Activated naive CD8-positive, alpha-beta T cell treated with anti-CD3 and anti-CD28 coated beads for 36 hours (primary cell): ENCODE results near the gene UBTF. TPM values are rescaled to one million over a fixed set of nuclear protein-coding genes. Genes with fewer than 3 reads are reported as not detected.

Experiments
- DNase-seq: peaks from one replicate; pipeline ENCODE4 v3.0.0; 2021
- H3K27ac Mint-ChIP-seq: one replicate; pipeline ENCODE4 v1.8.0; 2022; ENCODE audit warnings: mild to moderate bottlenecking, moderate library complexity, mixed read lengths
- H3K27me3 Mint-ChIP-seq: one replicate; pipeline ENCODE4 v1.8.0; 2022; ENCODE audit warnings: mild to moderate bottlenecking, mixed read lengths
- H3K36me3 Mint-ChIP-seq: one replicate; pipeline ENCODE4 v1.8.0; 2021; ENCODE audit warnings: mild to moderate bottlenecking, mixed read lengths
- H3K4me1 Mint-ChIP-seq: one replicate; pipeline ENCODE4 v1.8.0; 2021; ENCODE audit warnings: mixed read lengths
- H3K4me3 Mint-ChIP-seq: one replicate; pipeline ENCODE4 v1.8.0; 2022; ENCODE audit warnings: mild to moderate bottlenecking, moderate library complexity, mixed read lengths
- H3K9me3 Mint-ChIP-seq: one replicate; pipeline ENCODE4 v1.8.0; 2022; ENCODE audit warnings: mixed read lengths
- total RNA-seq, 2 experiments: library from RNA; stranded (reverse); gene quantifications; one replicate each; pipeline ENCODE4 v1.2.3, GENCODE V29; 2021

Gene UBTF
- total RNA-seq, 2 experiments from 2014 or later, result 158 to 169 TPM

DNA sequence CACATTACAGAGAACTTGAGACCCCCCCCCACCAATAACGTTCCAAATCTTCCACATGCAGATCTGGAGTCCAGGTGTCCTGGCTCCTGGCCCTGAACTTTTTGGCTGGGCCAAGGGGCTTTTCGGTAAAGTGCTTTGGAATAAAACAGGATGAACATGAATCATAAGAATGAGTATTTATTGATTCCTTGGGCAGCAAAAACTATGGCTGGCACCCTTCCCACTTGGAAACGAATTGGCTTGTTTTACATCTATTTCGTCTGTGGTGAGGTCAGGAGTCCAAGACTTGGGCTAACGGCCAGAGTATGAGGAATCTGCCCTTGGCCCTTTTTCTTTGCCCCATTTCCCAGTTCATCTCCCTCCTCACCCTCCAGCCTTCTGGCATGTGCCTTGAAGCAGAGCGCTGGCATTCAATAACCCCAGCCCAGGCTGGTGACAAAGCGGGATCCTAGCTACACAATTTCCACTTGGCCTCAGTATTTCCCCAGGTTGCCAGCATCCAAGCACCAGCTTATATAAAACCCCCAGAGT is 4.1 kb upstream of the UBTF start:
- H3K27me3 Mint-ChIP-seq, result no peaks in the 10 kb centered on the region
- H3K9me3 Mint-ChIP-seq, result no peaks in the 10 kb centered on the region
- H3K36me3 Mint-ChIP-seq, result peaks cover 3% of the 10 kb centered on the region
- no peak for DNase-seq
- H3K4me1 Mint-ChIP-seq, result peaks cover 13% of the 10 kb centered on the region
- no peak overlapping the region for H3K4me3 Mint-ChIP-seq
- H3K27ac Mint-ChIP-seq, result no peak overlapping the region

DNA sequence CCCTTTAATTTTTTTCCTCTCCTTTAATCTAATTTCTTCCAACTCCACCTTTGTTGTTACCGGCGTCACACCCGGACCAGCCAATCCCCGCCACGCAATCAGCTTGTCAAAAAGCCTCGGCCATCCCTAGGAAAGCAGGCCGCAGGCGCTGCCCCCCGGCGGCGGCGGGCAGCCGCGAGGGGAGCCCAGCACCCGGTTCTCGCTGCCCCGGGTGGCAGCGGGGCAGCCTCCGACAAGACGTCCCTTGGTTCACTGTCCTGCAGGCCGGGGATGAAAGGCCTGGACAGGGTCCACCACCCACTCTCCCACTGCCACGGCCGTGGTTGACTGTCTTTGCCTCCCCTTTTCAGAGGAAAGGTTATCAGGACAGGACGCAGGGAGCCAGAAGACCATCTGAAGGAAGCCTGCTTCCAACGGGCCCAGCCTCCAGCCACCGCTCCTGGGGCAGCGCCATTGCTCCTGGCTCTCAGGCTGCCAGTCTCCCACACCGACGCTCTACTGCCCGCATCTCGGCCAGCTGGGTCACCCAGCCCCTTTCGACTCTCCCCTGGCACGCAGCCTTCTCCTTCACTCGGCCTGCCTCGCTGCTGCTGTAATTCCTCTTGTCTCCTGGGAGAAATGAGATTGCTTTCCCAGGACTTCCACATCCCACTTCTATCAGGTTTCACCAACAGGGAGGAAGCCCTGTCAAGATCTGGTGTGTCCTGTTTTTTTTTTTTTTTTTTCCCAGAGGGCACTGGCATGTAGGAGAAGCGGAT is 2.8 kb upstream of the UBTF start:
- DNase-seq, result peak; percentile 66
- H3K9me3 Mint-ChIP-seq, result no peaks in the 10 kb centered on the region
- H3K4me3 Mint-ChIP-seq, result peak overlapping the region; percentile 82
- H3K27me3 Mint-ChIP-seq, result no peaks in the 10 kb centered on the region
- peaks cover 9% of the 10 kb centered on the region for H3K36me3 Mint-ChIP-seq
- H3K27ac Mint-ChIP-seq, result peak overlapping the region; percentile 87
- H3K4me1 Mint-ChIP-seq, result peaks cover 13% of the 10 kb centered on the region

GRCh38 chr17:44221862-44222111 is 2.3 kb upstream of the UBTF start:
- peaks cover 14% of the 10 kb centered on the region for H3K36me3 Mint-ChIP-seq
- H3K9me3 Mint-ChIP-seq, result no peaks in the 10 kb centered on the region
- peak overlapping the region; percentile 87 for H3K27ac Mint-ChIP-seq

GRCh38 chr17:44221084-44221861 is 1.8 kb upstream of the UBTF start:
- Mint-ChIP-seq H3K9me3 (no peaks in the 10 kb centered on the region), H3K4me3 (peak overlapping the region; percentile 82), H3K4me1 (peaks cover 13% of the 10 kb centered on the region), H3K27me3 (no peaks in the 10 kb centered on the region), H3K27ac (peak overlapping the region; percentile 87), H3K36me3 (peaks cover 20% of the 10 kb centered on the region)
- DNase-seq, result peak; percentile 72

More at GRCh38 chr17:44221862-44222111, 2.3 kb upstream of the UBTF start:
- Mint-ChIP-seq H3K4me3 (peak overlapping the region; percentile 82), H3K4me1 (peaks cover 13% of the 10 kb centered on the region), H3K27me3 (no peaks in the 10 kb centered on the region)
- peak; percentile 30 for DNase-seq

DNA sequence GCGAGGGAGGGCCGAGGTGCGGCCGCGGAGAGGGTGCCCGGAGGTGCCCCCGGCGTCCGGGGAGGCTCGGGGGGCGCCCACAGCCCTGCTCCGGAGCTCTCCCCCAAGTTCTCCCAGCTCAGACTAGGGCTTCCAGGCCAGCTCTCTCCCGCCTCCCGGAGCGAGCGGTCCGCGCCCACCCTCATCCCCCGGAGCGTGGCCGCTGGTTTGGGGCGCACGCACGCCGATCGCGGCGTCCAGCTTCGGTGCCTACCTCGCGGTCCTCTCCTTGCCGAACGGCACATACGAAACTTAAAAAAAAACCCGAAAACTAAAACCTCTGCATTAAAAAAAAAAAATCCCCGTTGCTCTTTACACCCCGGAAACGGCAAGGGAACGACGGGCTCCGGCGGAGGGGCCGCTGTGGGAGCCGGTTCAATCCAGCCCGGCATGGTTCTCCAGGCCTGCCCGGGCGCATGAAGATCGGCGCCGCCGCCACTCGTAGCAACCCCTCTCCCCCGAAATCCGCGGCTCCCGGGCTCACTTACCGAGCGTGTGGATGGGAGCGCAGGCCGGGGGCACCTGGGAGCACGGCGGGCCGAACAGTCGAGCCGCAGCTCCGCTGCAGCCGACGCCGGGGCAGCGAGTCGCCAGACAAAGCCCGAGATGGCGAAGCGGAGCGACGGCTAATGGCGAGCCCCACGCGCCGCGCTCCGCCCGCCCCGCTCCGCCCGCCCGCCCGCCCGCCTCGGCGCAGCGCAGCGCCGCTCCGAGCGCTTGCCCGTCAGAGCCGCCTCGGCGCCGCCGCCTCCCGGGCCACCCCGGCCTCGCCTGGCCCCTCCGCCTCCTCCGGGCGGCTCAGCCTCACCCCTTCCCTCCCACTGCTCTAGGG is 973 bp upstream of the UBTF start:
- Mint-ChIP-seq H3K9me3 (no peaks in the 10 kb centered on the region), H3K4me1 (peaks cover 20% of the 10 kb centered on the region), H3K27ac (peak overlapping the region; percentile 96), H3K36me3 (peaks cover 28% of the 10 kb centered on the region), H3K27me3 (no peaks in the 10 kb centered on the region), H3K4me3 (peak overlapping the region; percentile 91)
- peak; percentile 65 for DNase-seq

GRCh38 chr17:44219108-44219615 is 313 bp downstream of the UBTF start:
- Mint-ChIP-seq H3K27me3 (no peaks in the 10 kb centered on the region), H3K36me3 (peaks cover 41% of the 10 kb centered on the region), H3K27ac (no peak overlapping the region), H3K9me3 (peaks cover 3% of the 10 kb centered on the region), H3K4me1 (peaks cover 29% of the 10 kb centered on the region), H3K4me3 (no peak overlapping the region)
- DNase-seq, result peak; percentile 87

GRCh38 chr17:44218344-44219107 is 949 bp downstream of the UBTF start:
- H3K4me1 Mint-ChIP-seq, result peaks cover 35% of the 10 kb centered on the region
- H3K27me3 Mint-ChIP-seq, result no peaks in the 10 kb centered on the region
- peaks cover 47% of the 10 kb centered on the region for H3K36me3 Mint-ChIP-seq
- H3K9me3 Mint-ChIP-seq, result peaks cover 4% of the 10 kb centered on the region
- peak; percentile 93 for DNase-seq
- H3K27ac Mint-ChIP-seq, result peak overlapping the region; percentile 99
- peak overlapping the region; percentile 98 for H3K4me3 Mint-ChIP-seq

- peak overlapping the region; percentile 98 for H3K4me3 Mint-ChIP-seq
- H3K27me3 Mint-ChIP-seq, result no peaks in the 10 kb centered on the region
- H3K36me3 Mint-ChIP-seq, result peaks cover 54% of the 10 kb centered on the region
- DNase-seq, result peak; percentile 24
- peaks cover 4% of the 10 kb centered on the region for H3K9me3 Mint-ChIP-seq
- peak overlapping the region; percentile 99 for H3K27ac Mint-ChIP-seq
- H3K4me1 Mint-ChIP-seq, result peaks cover 41% of the 10 kb centered on the region
Observed at GRCh38 chr17:44217738-44218343, 1.6 kb downstream of the UBTF start.

- Mint-ChIP-seq H3K9me3 (peaks cover 4% of the 10 kb centered on the region), H3K4me3 (peak overlapping the region; percentile 98), H3K36me3 (peaks cover 57% of the 10 kb centered on the region), H3K27me3 (no peaks in the 10 kb centered on the region), H3K27ac (peak overlapping the region; percentile 99), H3K4me1 (peaks cover 38% of the 10 kb centered on the region)
- DNase-seq, result no peak
Observed at GRCh38 chr17:44216694-44217093, 2.8 kb downstream of the UBTF start.

GRCh38 chr17:44216173-44216572 is 3.3 kb downstream of the UBTF start:
- H3K36me3 Mint-ChIP-seq, result peaks cover 62% of the 10 kb centered on the region
- H3K27me3 Mint-ChIP-seq, result no peaks in the 10 kb centered on the region
- H3K4me3 Mint-ChIP-seq, result peak overlapping the region; percentile 98
- H3K9me3 Mint-ChIP-seq, result peaks cover 4% of the 10 kb centered on the region
- DNase-seq, result peak; percentile 50
- peak overlapping the region; percentile 99 for H3K27ac Mint-ChIP-seq
- H3K4me1 Mint-ChIP-seq, result peaks cover 42% of the 10 kb centered on the region

DNA sequence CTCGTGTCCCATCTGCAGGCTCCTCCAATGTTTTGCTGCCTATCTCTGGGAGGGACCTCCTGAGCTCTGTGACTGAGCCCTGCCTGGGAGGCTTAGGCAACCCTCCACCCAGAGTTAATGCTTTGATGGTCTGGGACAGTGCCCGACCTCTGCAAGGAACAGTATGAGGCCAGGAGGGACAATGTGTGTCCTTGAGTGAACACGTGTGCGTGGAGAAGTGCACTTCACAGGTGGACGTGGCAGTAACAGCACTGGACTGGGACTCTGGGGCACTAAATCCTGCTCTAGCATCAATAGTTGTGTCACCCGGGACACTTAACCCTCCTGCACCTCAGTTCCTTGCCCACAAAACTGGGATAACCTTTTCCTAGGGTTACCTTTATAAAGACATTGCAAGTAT is 4.6 kb downstream of the UBTF start:
- H3K4me1 Mint-ChIP-seq, result peaks cover 48% of the 10 kb centered on the region
- no peaks in the 10 kb centered on the region for H3K27me3 Mint-ChIP-seq
- H3K27ac Mint-ChIP-seq, result peak overlapping the region; percentile 99
- H3K4me3 Mint-ChIP-seq, result peak overlapping the region; percentile 98
- peaks cover 67% of the 10 kb centered on the region for H3K36me3 Mint-ChIP-seq
- H3K9me3 Mint-ChIP-seq, result peaks cover 4% of the 10 kb centered on the region
- no peak for DNase-seq

- Mint-ChIP-seq H3K9me3 (peaks cover 4% of the 10 kb centered on the region), H3K36me3 (peaks cover 74% of the 10 kb centered on the region), H3K27me3 (no peaks in the 10 kb centered on the region), H3K4me1 (peaks cover 55% of the 10 kb centered on the region), H3K4me3 (no peak overlapping the region), H3K27ac (peak overlapping the region; percentile 82)
- no peak for DNase-seq
Observed at GRCh38 chr17:44214230-44214494, 5.3 kb downstream of the UBTF start.

DNA sequence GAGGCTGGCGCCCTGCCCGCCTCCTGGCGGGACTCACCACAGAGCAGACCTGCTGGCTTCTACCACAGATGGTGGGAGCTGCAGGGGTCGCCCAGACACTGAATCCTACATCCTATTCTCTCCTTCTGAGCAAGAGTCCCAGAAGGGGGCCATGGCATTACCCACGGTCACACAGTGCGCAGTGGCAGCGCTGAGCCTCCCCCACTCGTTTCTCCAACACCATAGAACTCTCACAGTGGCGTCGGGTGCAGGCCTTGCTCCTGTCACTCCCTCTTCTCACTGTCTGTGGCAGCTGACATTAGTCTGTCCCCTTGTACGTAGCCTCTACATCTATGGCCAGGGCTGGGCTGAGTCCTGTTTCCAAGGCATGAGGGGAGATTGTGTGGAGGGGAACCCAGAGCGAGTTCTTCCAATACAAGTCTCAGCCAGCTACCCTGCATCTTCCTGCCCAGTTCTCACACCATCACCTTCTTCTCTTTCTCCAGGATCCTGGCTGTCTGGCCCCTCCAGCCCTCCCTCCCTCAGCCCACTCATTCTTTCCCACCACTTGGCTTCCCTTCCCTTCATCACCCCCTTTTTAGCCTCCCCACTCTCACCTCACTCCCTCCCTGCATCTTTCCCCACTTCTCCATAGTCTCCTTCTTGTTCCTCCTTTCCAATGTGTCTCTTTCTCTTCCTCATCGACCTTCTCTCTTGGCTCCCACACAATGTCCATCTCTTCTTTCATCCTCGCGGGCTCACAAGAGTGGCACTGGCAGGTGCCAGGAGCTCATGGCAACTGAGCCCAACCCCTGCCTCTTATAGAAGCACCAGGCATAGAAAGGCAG is 5.9 kb downstream of the UBTF start:
- Mint-ChIP-seq H3K36me3 (peaks cover 77% of the 10 kb centered on the region), H3K4me1 (peaks cover 55% of the 10 kb centered on the region), H3K9me3 (peaks cover 4% of the 10 kb centered on the region), H3K27ac (peak overlapping the region; percentile 82), H3K4me3 (peak overlapping the region; percentile 42), H3K27me3 (no peaks in the 10 kb centered on the region)
- no peak for DNase-seq
